GM19372 (cell line): ENCODE measurements around the gene TOR1AIP2.
"Not testable (repeated sequence)": the region's sequence is repeated elsewhere in the genome, so short reads cannot be mapped to it uniquely, and the experiment has no call there.

Experiments used
- ATAC-seq: cut with Tn5 transposase; IDR thresholded peaks from one replicate; pipeline ENCODE4 v1.9.1; 2021; ENCODE audit warnings: mild to moderate bottlenecking, low read depth, moderate library complexity; ENCODE audit not compliant: unreplicated experiment

Gene TOR1AIP2

GRCh38 chr1:179876300-179876715 is 1.3 kb downstream of the TOR1AIP2 start:
- ATAC-seq = no peak

DNA sequence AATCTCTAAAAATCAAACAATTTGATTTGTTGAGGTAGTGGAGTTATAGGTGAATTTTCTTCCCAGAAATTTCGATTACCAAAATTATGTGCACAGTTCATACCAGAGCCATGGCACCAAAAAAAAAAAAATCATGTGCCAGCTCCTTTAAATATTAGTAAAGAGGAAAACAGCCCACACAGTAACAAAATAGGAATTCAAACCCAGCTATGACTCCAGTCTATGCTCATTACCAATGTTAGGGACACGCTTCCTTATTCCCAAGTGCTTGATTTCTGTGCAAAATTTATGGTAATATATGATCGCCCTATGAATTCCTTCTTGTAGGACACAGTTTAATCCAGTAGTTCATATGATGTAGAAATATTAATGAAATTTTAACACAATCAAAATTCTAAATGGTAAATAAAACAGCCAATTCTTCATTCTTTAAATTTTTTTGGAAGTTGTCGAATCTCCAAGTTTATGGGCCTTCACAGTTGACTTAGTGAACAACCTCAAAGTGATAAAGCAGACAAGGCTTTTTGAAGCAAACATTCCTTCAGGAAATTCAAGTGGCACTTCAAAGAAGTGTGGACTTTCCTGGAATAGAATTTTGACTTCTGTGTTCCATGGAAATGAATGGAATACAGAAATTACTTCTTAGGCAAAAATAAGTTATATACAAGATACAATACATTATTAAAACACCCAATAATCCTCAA is 1.9 kb downstream of the TOR1AIP2 start:
- no peak for ATAC-seq

- ATAC-seq = no peak
Measured at GRCh38 chr1:179873438-179873851, 4.2 kb downstream of the TOR1AIP2 start.

GRCh38 chr1:179872558-179872957 is 5.0 kb downstream of the TOR1AIP2 start:
- ATAC-seq = no peak

DNA sequence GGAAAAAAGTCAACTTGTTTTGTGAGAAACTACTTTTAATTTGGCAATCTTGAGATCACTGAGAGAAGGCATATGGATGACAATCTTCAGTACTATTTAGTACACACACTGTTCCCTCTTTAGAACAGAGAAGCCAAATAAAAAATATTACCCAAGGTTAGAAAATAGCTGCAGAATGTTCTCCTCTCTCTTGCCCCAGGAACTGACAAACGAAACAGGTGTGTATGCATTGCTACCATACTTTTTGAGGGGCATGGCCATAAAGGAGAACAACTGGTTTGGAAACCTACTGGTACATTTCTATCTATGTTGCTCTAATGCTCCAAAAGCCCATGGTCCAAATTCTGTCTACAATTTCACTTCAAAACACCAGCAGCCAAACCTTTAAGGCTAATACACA is 5.7 kb downstream of the TOR1AIP2 start:
- ATAC-seq = no peak

DNA sequence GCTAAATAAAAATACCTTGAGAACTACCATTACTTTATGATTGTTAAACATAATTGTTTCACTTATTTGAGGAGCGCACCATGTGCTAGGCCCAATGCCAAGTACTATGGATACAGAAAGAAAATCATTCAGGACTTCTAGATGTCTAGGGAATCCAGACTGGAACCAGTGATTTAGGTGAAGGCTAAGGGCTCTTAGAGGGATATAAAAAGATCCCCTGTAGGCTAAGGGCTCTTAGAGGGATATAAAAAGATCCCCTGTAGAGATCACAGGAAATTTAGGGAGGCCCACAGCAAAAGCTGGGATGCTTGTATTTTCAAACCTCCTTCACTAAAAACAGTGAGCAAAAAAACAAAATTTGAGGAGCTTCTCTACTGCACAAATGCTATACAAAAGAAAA is 6.7 kb downstream of the TOR1AIP2 start:
- ATAC-seq = no peak

GRCh38 chr1:179867493-179868330 is 9.9 kb downstream of the TOR1AIP2 start:
- ATAC-seq = no peak

GRCh38 chr1:179866616-179867015 is 11.0 kb downstream of the TOR1AIP2 start:
- no peak for ATAC-seq

DNA sequence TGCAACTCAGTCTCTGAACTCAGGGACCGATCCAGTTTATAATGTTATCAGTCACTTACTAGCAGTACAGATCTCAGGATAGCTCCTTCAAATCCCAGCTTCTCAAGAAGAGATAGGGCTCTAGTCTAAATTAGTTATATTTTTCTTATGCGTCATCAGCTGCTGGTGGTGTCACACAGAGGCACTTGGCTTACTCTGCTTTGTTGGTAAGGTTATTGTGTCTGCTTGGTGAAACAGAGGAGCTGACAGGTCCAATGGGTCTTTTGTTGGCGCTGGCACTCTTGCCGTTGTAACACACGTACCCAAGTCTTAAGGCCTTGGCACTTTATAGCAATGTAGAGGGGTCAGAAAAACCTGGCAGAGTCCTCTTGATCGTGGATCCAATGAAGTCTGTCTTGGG is 12.2 kb downstream of the TOR1AIP2 start:
- ATAC-seq = no peak

DNA sequence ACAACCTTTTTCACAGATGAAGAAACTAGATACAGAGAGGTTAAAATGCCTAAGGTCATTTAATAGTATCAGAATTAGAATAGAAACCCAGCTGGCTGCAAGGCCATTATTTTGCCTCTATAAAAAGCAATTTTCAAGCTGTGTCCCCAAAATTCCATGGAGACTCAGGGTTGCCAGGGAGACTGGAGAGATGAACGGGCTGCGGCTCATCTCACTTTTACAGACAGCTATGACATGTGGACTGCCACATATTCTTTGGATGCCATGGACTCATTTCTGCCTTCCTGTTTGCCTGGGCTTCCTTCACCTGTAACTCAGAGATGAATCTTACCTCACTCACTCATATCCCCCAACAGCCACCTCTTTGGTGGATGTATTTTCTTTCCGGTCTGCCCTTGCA is 17.0 kb downstream of the TOR1AIP2 start:
- ATAC-seq = no peak

GRCh38 chr1:179857009-179857408 is 20.6 kb downstream of the TOR1AIP2 start:
- no peak for ATAC-seq

DNA sequence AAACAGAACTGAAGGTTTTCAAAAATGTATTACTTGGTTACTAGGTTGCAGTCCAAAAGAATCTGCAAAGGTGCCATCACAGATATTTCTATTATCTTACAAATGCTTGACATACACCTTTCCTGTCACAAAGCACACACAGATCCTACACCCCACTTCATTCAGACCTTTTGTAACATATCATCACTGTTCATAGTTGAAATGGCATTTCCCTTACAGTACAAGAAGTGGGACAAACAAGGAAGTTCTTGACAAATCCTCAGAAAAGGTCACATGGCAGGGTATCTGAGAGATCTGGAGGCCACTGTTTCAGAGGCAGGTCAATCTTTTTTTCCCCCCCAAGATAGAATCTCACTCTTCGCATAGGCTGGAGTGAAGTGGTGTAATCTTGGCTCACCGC is 21.3 kb downstream of the TOR1AIP2 start:
- no peak for ATAC-seq

DNA sequence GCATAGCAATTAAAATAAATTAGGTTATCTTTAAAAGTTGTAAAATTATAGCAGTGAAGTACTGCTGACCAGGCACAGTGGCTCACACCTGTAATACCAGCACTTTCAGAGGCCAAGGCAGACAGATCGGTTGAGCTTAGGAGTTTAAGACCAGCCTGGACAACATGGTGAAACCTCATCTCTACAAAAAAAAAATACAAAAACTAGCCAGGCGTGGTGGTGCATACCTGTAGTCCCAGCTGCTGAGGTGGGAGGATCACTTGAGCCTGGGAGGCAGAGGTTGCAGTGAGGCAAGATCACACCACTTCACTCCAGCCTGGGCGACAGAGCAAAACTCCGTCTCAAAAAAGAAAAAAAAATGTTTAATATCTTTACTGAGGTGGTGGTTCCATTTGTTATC is 21.8 kb downstream of the TOR1AIP2 start:
- ATAC-seq = not testable (repeated sequence)

GRCh38 chr1:179853102-179853501 is 24.5 kb downstream of the TOR1AIP2 start:
- no peak for ATAC-seq

DNA sequence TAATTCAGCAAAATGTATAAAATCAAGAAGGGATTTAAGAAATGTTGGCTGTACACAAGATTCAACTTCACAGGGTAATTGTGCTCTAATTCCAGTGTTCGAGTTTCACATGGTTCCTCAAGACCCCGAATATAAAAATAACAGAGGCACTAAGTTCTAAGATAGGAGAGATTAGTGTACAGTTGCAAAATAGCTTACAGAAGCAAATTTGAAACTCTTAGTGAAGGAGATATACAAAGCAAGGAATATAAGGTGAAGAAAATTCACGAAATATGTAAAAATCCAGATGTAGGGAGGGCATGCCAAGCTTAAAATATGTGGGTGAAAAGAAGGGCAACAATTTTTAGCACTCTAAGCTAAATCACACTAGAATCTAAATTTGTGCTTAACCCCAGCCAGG is 29.4 kb downstream of the TOR1AIP2 start:
- ATAC-seq = no peak

GRCh38 chr1:179840107-179840506 is 37.5 kb downstream of the TOR1AIP2 start:
- no peak for ATAC-seq

- ATAC-seq = not testable (repeated sequence)
Measured at GRCh38 chr1:179836686-179837445, 40.7 kb downstream of the TOR1AIP2 start.

DNA sequence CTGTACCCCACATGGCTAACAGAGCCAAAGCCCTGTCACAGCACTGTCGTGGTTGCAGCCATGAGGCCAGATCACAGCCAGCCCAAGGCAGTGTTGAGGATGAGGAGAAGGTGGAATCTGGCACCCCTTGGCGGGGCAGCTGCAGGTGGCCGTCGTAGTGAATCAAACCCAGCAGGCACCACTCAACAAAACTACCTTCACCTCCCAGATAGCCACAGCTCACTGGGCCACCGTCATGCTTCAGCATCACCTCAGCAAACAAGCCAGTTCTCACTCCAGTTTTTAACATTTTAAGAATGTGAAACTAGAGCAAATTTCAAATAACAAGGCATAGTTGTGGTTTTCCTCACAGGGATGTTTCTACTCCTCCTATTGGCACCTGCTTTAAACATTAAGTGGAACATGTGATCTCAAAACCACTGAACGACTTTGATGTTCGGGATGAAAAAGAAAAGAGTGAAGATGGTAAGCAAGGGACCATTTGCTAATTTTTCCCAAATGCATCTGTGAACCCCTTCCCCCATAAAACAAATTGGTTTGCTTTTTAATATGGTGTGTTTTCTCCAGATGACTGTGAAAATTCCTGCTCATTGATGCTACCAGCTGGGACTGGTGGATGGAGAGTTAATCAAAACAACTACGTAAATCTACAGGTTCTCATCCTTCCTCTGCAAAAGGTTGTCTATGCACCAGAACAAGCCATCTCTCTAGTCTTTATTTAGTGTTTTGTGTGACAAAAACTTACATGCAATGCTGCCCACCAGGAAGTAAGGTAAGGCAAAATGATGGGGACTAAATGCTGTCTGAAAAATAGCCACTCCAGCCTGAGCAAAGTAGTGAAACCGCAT is 45.5 kb downstream of the TOR1AIP2 start:
- no peak for ATAC-seq

DNA sequence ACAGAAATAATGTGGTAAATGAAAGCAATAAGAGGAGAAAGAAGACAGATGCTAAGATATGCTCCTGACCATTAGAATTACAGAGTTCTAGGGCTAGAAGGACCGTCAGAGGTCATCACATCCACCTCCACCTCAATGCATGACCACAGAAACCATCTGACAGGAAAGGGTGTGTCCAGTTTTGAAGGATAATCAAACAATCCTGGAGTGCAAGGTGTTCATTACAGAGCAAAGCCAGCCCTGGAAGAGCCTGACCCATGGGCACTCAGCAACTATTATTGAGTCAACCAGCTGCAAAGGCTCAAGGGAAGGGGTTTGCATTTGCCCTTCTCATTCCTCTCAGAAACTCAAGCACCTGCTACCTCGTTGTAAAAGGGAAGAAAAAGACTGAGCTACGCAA is 46.4 kb downstream of the TOR1AIP2 start:
- ATAC-seq = no peak

DNA sequence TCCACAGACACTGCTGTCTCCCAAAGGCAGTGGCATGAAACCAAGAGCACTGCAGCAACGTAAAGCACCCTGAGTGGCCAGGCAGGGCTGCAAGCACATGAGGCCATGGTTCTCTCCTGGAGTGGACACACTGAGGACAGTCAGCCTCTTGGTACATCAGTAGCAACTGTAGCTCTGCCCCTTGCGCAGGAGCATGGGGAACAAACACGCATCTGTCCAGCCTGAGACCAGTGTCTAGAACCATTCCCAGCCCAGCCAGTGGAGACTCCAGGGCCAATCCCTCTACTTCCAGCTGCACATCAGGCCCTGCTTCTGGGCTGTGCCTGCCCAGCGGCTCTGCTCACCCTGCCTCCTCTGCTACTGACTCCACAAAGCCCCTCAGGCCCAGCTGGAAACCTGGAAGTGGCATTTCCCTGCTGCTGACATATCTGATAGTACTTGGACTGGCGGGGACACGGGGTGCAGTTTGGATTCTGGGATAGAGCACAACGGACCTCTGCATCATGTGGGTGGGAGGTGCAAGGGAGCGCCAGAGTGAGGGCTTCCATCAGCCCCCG is 49.0 kb downstream of the TOR1AIP2 start:
- ATAC-seq = no peak
